Measurements from ENCODE around the gene CEP192.

GRCh38 chr18:13141209-13141608 lies 150.0 kb downstream of the CEP192 start:
- TF ChIP-seq CTCF (IDR thresholded peaks at IDR 0.05) (no peak), EP300 (IDR thresholded peaks at IDR 0.05) (no peak), POLR2A (IDR thresholded peaks at IDR 0.05) (no peak)
